Keratinocyte (primary cell): Measurements from ENCODE around the gene GTF2IRD1. TPM values are rescaled to one million over a fixed set of nuclear protein-coding genes. Genes with fewer than 3 reads are reported as not detected.
"Not testable (repeated sequence)": the region's sequence is repeated elsewhere in the genome, so short reads cannot be mapped to it uniquely, and the experiment has no call there.

Experiments
- DNase-seq: peaks from one replicate; pipeline ENCODE4 v3.0.0-alpha.2; 2011; ENCODE audit warnings: low read depth, missing footprints, low spot score
- FAIRE-seq: peaks from 2 replicates; lab custom pipeline; 2011; peaks lifted over from hg19 to GRCh38; lab: Jason Lieb, UNC
- H2AFZ ChIP-seq: 2 replicates; pipeline ENCODE4 v1.6.0; 2012; ENCODE audit warnings: low read length, control low read depth, inconsistent platforms; ENCODE audit not compliant: control insufficient read depth
- H3K27ac ChIP-seq: 2 replicates; pipeline ENCODE4 v1.5.1; 2011; ENCODE audit warnings: low read length; ENCODE audit not compliant: control insufficient read depth, insufficient read depth
- H3K27me3 ChIP-seq: 3 replicates; pipeline ENCODE4 v1.6.0; 2011; ENCODE audit warnings: low read length; ENCODE audit not compliant: control insufficient read depth, insufficient read depth; ENCODE audit errors: extremely low read depth
- H3K36me3 ChIP-seq, 2 experiments: 2 replicates in 1 of 2; 3 replicates in 1 of 2; pipeline ENCODE4 v1.5.1; 2011; ENCODE audit warnings: low read length in 2 of 2, mild to moderate bottlenecking in 1 of 2; ENCODE audit not compliant: control insufficient read depth in 2 of 2, insufficient read depth in 2 of 2; ENCODE audit errors: extremely low read depth in 1 of 2
- H3K4me1 ChIP-seq: 3 replicates; pipeline ENCODE4 v1.5.1; 2011; ENCODE audit warnings: low read length; ENCODE audit not compliant: control insufficient read depth, insufficient read depth; ENCODE audit errors: extremely low read depth
- H3K4me2 ChIP-seq: 3 replicates; pipeline ENCODE4 v1.6.0; 2011; ENCODE audit warnings: low read depth, low read length; ENCODE audit not compliant: control insufficient read depth, insufficient read depth; ENCODE audit errors: extremely low read depth
- H3K4me3 ChIP-seq, 3 experiments: fragments of 200-600 bp in 1 of 3; sonication (generic) in 1 of 3; 2 replicates in 2 of 3; 3 replicates in 1 of 3; pipeline ENCODE4 v1.5.1; 2011 to 2016; ENCODE audit warnings: low read length in 3 of 3, mild to moderate bottlenecking in 3 of 3, control low read depth in 2 of 3, inconsistent platforms in 1 of 3, low read depth in 1 of 3, mixed read lengths in 1 of 3, mixed run types in 1 of 3, moderate library complexity in 1 of 3; ENCODE audit not compliant: control insufficient read depth in 2 of 3, insufficient read depth in 2 of 3; ENCODE audit errors: extremely low read depth in 1 of 3
- H3K79me2 ChIP-seq: 2 replicates; pipeline ENCODE4 v1.6.0; 2012; ENCODE audit warnings: low read length; ENCODE audit not compliant: control insufficient read depth, insufficient read depth
- H3K9ac ChIP-seq: 3 replicates; pipeline ENCODE4 v1.6.0; 2011; ENCODE audit warnings: low read length; ENCODE audit not compliant: control insufficient read depth, insufficient read depth; ENCODE audit errors: extremely low read depth
- H3K9me1 ChIP-seq: 3 replicates; pipeline ENCODE4 v1.6.0; 2011; ENCODE audit warnings: low read length; ENCODE audit not compliant: control insufficient read depth, insufficient read depth; ENCODE audit errors: extremely low read depth
- H3K9me3 ChIP-seq: 2 replicates; pipeline ENCODE4 v1.5.1; 2012; ENCODE audit warnings: low read depth, low read length; ENCODE audit not compliant: control insufficient read depth
- H4K20me1 ChIP-seq: 3 replicates; pipeline ENCODE4 v1.6.0; 2011; ENCODE audit warnings: low read length; ENCODE audit not compliant: control insufficient read depth, insufficient read depth; ENCODE audit errors: extremely low read depth
- CTCF ChIP-seq, 3 experiments: IDR thresholded peaks in 1 of 3; conservative IDR thresholded peaks in 1 of 3; optimal IDR thresholded peaks in 1 of 3; 2 replicates in 2 of 3; 3 replicates in 1 of 3; pipeline versions ENCODE3 to v1.5.1; 2011; ENCODE audit warnings: low read length in 3 of 3, mild to moderate bottlenecking in 3 of 3, moderate library complexity in 2 of 3, control low read depth in 1 of 3, inconsistent platforms in 1 of 3; ENCODE audit not compliant: insufficient read depth in 2 of 3; ENCODE audit errors: extremely low read depth in 1 of 3
- EZH2 ChIP-seq: IDR thresholded peaks from one replicate; pipeline ENCODE4 v1.6.1; 2012; ENCODE audit warnings: inconsistent platforms, mild to moderate bottlenecking, low read length, moderate library complexity
- dilution Hi-C: fragments of 300-500 bp; cut with MboI; formaldehyde crosslinking; loops from one replicate; pipeline ENCODE4 v1.7.0; 2020; ENCODE audit warnings: low sequenced_read_pairs; ENCODE audit not compliant: extremely low pct_ligation_motif_present
- polyA plus RNA-seq, 5 experiments: library from polyadenylated mRNA; depleted of rRNA in 3 of 5; stranded (reverse) in 3 of 5; stranded (forward) in 1 of 5; unstranded in 1 of 5; fragments of >200 nt; gene quantifications; 1 replicate in 1 of 5; 2 replicates in 3 of 5; 3 replicates in 1 of 5; pipeline versions ENCODE4 v1.2.1 to v1.2.3, GENCODE V29; 2011 to 2012; ENCODE audit warnings: missing spikeins in 2 of 5, low read depth in 1 of 5, low replicate concordance in 1 of 5

GTF2IRD1 gene
- polyA plus RNA-seq, 1 donor (not counting 4 experiments of a cell fraction or from before 2014, with no cell fraction given): 19.4 TPM

GRCh38 chr7:74409571-74409970 is 44.1 kb upstream of the GTF2IRD1 start:
- Histone ChIP-seq H3K9ac (no peak overlapping the region), H3K4me2 (no peak overlapping the region), H3K36me3 (no peaks in the 10 kb centered on the region), H3K4me1 (no peaks in the 10 kb centered on the region), H3K9me3 (no peaks in the 10 kb centered on the region), H3K27me3 (no peaks in the 10 kb centered on the region), H3K27ac (no peak overlapping the region), H3K4me3 (no peak overlapping the region), H4K20me1 (no peaks in the 10 kb centered on the region), H2AFZ (no peak overlapping the region), H3K9me1 (no peaks in the 10 kb centered on the region), H3K79me2 (no peaks in the 10 kb centered on the region)
- no peak for DNase-seq
- no peak for TF ChIP-seq EZH2
- no peak for TF ChIP-seq CTCF (optimal IDR thresholded peaks at IDR 0.05 in 1 of 3, IDR thresholded peaks at IDR 0.05 in 1 of 3, conservative IDR thresholded peaks at IDR 0.05 in 1 of 3; ENCODE audit: extremely low read depth in 1 of 3, insufficient read depth in 2 of 3, low read length in 3 of 3)
- no peak for FAIRE-seq
- dilution Hi-C loops: no loop called here

GRCh38 chr7:74410772-74411171 is 42.9 kb upstream of the GTF2IRD1 start:
- Histone ChIP-seq H3K4me1 (no peaks in the 10 kb centered on the region), H3K9me3 (no peaks in the 10 kb centered on the region), H3K27me3 (no peaks in the 10 kb centered on the region), H3K4me3 (no peak overlapping the region), H3K4me2 (no peak overlapping the region), H3K9me1 (no peaks in the 10 kb centered on the region), H4K20me1 (no peaks in the 10 kb centered on the region), H3K27ac (no peak overlapping the region), H3K9ac (no peak overlapping the region), H2AFZ (no peak overlapping the region), H3K36me3 (no peaks in the 10 kb centered on the region), H3K79me2 (no peaks in the 10 kb centered on the region)
- TF ChIP-seq EZH2 (no peak), CTCF (optimal IDR thresholded peaks at IDR 0.05 in 1 of 3, IDR thresholded peaks at IDR 0.05 in 1 of 3, conservative IDR thresholded peaks at IDR 0.05 in 1 of 3; ENCODE audit: extremely low read depth in 1 of 3, insufficient read depth in 2 of 3, low read length in 3 of 3) (no peak)
- no peak for FAIRE-seq
- DNase-seq: no peak
- dilution Hi-C loops: no loop called here

DNA sequence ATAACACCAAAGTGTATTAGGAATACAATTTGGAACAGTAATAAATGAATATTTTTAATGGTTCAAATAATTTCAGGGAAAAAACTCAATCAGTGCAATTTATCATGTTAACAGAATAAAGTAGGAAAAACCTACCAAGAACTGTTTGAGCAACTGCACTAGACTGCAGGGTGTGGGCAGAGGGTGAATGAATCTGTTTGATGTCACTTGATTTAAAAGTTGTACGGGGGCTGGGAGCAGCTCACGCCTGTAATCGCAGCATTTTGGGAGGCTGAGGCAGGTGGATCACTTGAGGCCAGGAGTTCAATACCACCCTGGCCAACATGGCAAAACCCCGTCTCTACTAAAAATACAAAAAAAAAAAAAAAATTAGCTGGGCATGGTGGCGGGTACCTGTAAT is 42.1 kb upstream of the GTF2IRD1 start:
- dilution Hi-C loops, H3K36me3 ChIP-seq, H3K9ac ChIP-seq, H3K27ac ChIP-seq, H3K9me3 ChIP-seq, DNase-seq, H3K79me2 ChIP-seq, H2AFZ ChIP-seq, H3K4me3 ChIP-seq, H4K20me1 ChIP-seq, H3K4me2 ChIP-seq, H3K4me1 ChIP-seq, FAIRE-seq, H3K27me3 ChIP-seq, H3K9me1 ChIP-seq: not testable (repeated sequence)
